A673 (cell line): ENCODE results near the gene NR6A1. TPM values are rescaled to one million over a fixed set of nuclear protein-coding genes. Genes with fewer than 3 reads are reported as not detected.

ENCODE experiments used
- BruUV-seq: library from RNA; stranded (reverse); fragments of 400-500 nt; replicated peaks from 2 replicates; lab custom pipeline; 2021; lab: Mats Ljungman, UMichigan
- CTCF ChIA-PET: fragments of 300-600 bp; sonication (Branson Sonifier 250); formaldehyde crosslinking; loops from one replicate; lab custom pipeline; 2022; ENCODE audit warnings: antibody characterized with exemption; lab: Charles Lee
- POLR2A ChIA-PET: fragments of 300-600 bp; sonication (Branson Sonifier 250); formaldehyde crosslinking; loops from one replicate; lab custom pipeline; 2022; ENCODE audit warnings: antibody characterized with exemption; ENCODE audit not compliant: low non-redundant PET; lab: Charles Lee
- DNase-seq: peaks from one replicate; pipeline ENCODE4 v3.0.0-alpha.2; 2015; ENCODE audit warnings: low spot score
- H3K27ac ChIP-seq: fragments of 200-600 bp; sonication (generic); 2 replicates; pipeline ENCODE4 v1.5.1; 2016; ENCODE audit warnings: mixed run types, low read depth, mild to moderate bottlenecking, mixed read lengths, antibody characterized with exemption, low read length; ENCODE audit not compliant: poor library complexity, severe bottlenecking
- H3K27me3 ChIP-seq: fragments of 200-600 bp; sonication (generic); replicated peaks from 2 replicates; pipeline ENCODE4 v1.6.1; 2017; ENCODE audit warnings: mixed run types, low read depth, mild to moderate bottlenecking, mixed read lengths, antibody characterized with exemption, low read length; ENCODE audit not compliant: insufficient read depth, poor library complexity
- H3K36me3 ChIP-seq: fragments of 200-600 bp; sonication (generic); 2 replicates; pipeline ENCODE4 v1.6.1; 2016; ENCODE audit warnings: mixed run types, mild to moderate bottlenecking, mixed read lengths, antibody characterized with exemption, low read length; ENCODE audit not compliant: insufficient read depth, poor library complexity, severe bottlenecking
- H3K4me1 ChIP-seq: fragments of 200-600 bp; sonication (generic); 2 replicates; pipeline ENCODE4 v1.6.1; 2017; ENCODE audit warnings: mixed run types, mild to moderate bottlenecking, mixed read lengths, antibody characterized with exemption, low read length; ENCODE audit not compliant: insufficient read depth, poor library complexity, severe bottlenecking
- H3K4me3 ChIP-seq: fragments of 200-600 bp; sonication (generic); 2 replicates; pipeline ENCODE4 v1.5.1; 2016; ENCODE audit warnings: low read depth, mixed run types, mild to moderate bottlenecking, mixed read lengths, low read length; ENCODE audit not compliant: poor library complexity, severe bottlenecking
- H3K9me3 ChIP-seq: fragments of 200-600 bp; sonication (generic); 2 replicates; pipeline ENCODE4 v1.6.1; 2016; ENCODE audit warnings: mixed run types, low read depth, mild to moderate bottlenecking, mixed read lengths, antibody characterized with exemption, low read length; ENCODE audit not compliant: poor library complexity, severe bottlenecking
- EZH2 ChIP-seq: fragments of 200-600 bp; sonication (generic); IDR thresholded peaks from 2 replicates; pipeline ENCODE4 v1.6.1; 2017; ENCODE audit warnings: borderline replicate concordance, low read depth, mild to moderate bottlenecking, mixed read lengths, antibody characterized with exemption, low read length; ENCODE audit not compliant: poor library complexity, severe bottlenecking
- intact Hi-C: fragments of 100-400 bp; cut with micrococcal nuclease; formaldehyde crosslinking; loops from one replicate; pipeline ENCODE4 v1.10.0; 2022; ENCODE audit not compliant: unreplicated experiment
- total RNA-seq: library from RNA; stranded (reverse); gene quantifications from 2 replicates; pipeline ENCODE4 v1.2.3, GENCODE V29; 2021
- TF ChIP-seq, protein P1 (sequence below): fragments of 300-800, 200-600 bp; sonication (generic); conservative IDR thresholded peaks from 2 replicates; pipeline ENCODE4 v1.5.1; 2017; ENCODE audit warnings: low read depth, mild to moderate bottlenecking, antibody characterized with exemption, low read length, moderate library complexity, mixed read lengths

The NR6A1 gene
- total RNA-seq, 1 experiment from 2014 or later, result 5.3 TPM

DNA sequence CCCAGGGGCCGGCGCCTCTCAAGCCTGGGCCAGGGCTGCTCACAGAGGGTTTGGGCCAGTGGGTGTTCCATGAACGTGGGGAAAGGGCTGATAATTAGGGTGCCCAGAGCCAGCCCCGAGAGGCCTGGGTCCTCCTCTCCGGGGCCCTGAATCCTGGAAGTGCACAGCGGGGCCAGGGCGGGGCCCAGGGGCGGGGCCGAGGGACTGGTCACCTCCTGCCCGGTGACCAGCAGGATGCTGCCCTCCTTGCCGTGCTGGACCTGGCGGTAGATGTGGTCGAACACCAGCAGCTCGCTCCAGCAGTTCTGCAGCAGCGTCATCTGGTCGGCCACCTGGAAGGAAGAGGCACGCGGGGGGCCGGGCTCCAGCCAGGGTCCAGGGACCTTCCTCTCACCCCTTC is 278.3 kb downstream of the NR6A1 start:
- H3K4me3 ChIP-seq, result no peak overlapping the region
- no peaks in the 10 kb centered on the region for H3K27me3 ChIP-seq
- no peaks in the 10 kb centered on the region for H3K4me1 ChIP-seq
- H3K9me3 ChIP-seq, result no peaks in the 10 kb centered on the region
- no peaks in the 10 kb centered on the region for H3K36me3 ChIP-seq
- ChIA-PET POLR2A (no interaction called here), CTCF (no interaction called here)
- no TSS peak for BruUV-seq
- no peak for DNase-seq
- no peak for TF ChIP-seq EZH2
- no peak overlapping the region for H3K27ac ChIP-seq
- intact Hi-C loops, result no loop called here

DNA sequence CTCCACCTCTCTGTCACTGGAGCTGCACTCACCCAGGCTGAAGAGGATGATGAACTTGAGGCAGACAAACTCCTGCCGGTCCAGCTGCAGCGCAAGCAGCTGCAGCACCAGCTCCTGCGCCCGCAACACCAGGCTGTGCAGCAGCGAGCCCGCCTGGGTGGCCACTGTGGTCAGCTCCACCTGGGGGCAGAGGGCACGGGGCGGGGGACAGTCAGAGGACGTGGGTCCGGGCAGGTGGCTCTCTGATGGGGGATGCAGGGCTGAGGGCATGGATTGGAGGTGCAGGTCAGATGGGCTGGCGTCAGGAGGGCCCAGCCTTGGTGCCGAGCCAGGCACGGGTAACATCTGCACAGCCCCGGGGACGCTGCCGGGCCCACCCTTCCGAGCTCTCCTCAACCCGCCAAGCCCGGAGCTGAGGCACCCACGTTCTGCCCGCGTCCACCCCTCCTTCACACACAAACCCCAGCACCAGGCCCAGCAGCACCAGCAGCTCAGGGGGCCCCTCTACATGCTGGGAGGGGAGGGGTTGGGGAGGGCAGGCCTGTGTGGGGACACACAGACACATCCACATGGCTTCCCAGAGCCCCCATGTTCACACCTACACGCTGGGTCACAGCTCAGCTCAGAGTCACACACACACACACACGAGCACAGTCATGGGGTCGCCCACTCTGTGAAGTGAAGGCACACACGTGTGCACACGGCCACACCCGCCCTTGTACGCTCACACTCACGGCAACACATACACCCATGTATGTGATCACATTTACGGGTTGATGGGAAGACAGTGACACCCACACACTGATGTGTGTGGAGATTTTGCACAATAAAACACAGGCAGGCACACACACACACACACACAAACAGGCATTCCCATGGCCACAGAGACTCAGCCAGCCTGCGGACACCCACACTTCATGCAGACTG is 279.8 kb downstream of the NR6A1 start:
- no peaks in the 10 kb centered on the region for H3K36me3 ChIP-seq
- ChIA-PET CTCF (no interaction called here), POLR2A (no interaction called here)
- intact Hi-C loops, result no loop called here
- DNase-seq, result no peak
- H3K9me3 ChIP-seq, result no peaks in the 10 kb centered on the region
- peaks cover 9% of the 10 kb centered on the region for H3K27me3 ChIP-seq
- no peak overlapping the region for H3K27ac ChIP-seq
- no TSS peak for BruUV-seq
- no peaks in the 10 kb centered on the region for H3K4me1 ChIP-seq
- H3K4me3 ChIP-seq, result no peak overlapping the region
- no peak for TF ChIP-seq EZH2
- TF ChIP-seq, protein P1, sequence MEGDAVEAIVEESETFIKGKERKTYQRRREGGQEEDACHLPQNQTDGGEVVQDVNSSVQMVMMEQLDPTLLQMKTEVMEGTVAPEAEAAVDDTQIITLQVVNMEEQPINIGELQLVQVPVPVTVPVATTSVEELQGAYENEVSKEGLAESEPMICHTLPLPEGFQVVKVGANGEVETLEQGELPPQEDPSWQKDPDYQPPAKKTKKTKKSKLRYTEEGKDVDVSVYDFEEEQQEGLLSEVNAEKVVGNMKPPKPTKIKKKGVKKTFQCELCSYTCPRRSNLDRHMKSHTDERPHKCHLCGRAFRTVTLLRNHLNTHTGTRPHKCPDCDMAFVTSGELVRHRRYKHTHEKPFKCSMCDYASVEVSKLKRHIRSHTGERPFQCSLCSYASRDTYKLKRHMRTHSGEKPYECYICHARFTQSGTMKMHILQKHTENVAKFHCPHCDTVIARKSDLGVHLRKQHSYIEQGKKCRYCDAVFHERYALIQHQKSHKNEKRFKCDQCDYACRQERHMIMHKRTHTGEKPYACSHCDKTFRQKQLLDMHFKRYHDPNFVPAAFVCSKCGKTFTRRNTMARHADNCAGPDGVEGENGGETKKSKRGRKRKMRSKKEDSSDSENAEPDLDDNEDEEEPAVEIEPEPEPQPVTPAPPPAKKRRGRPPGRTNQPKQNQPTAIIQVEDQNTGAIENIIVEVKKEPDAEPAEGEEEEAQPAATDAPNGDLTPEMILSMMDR, result no peak

DNA sequence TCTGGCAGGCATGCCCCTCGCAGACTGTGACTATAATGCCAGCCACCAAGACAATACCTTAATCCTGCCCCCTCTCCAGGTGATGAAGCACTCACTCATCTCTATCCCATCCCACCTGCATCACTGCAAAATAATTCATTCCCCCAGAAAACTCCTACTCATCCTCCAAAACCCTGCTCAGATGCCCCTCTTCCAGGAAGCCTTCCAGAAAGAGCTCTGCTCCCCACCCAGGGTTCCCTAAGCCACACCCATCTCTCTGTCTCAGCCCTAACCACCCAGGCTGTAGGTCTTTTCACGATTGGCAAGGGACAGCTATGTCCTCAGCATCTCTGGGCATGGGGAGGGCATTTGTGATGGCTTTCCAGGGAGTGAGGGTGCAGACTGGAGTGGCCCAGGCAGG is 281.1 kb downstream of the NR6A1 start:
- CTCF ChIA-PET, result no interaction called here

More for the DNA sequence above, 281.1 kb downstream of the NR6A1 start:
- H3K27me3 ChIP-seq, result peaks cover 10% of the 10 kb centered on the region
- TF ChIP-seq, protein P1, result no peak
- TF ChIP-seq EZH2, result no peak
- H3K36me3 ChIP-seq, result no peaks in the 10 kb centered on the region
- no peaks in the 10 kb centered on the region for H3K4me1 ChIP-seq
- no TSS peak for BruUV-seq
- no peak overlapping the region for H3K4me3 ChIP-seq
- intact Hi-C loops, result no loop called here
- H3K9me3 ChIP-seq, result no peaks in the 10 kb centered on the region
- POLR2A ChIA-PET, result interaction anchor here (0.6 kb wide), 1 partner anchor 369 kb away, joined by 3 read pairs; no protein-coding TSS in a partner anchor
- no peak overlapping the region for H3K27ac ChIP-seq
- DNase-seq, result no peak
